DMS153 treated with DMSO at 0.1 percent for 48 hours (cell line): Measurements from ENCODE around the gene NPIPA1.
"Not testable (repeated sequence)": the region's sequence is repeated elsewhere in the genome, so short reads cannot be mapped to it uniquely, and the experiment has no call there.

Source experiments
- DNase-seq: peaks from one replicate; lab custom pipeline; 2025; ENCODE audit not compliant: unreplicated experiment; lab: John Stamatoyannopoulos, UW

NPIPA1 gene

GRCh38 chr16:14976971-14977736 is 39.9 kb downstream of the NPIPA1 start:
- not testable (repeated sequence) for DNase-seq

- not testable (repeated sequence) for DNase-seq
These were observed 41.0 kb downstream of the NPIPA1 start for GRCh38 chr16:14978281-14978680.

- DNase-seq = not testable (repeated sequence)
These were observed 41.7 kb downstream of the NPIPA1 start for GRCh38 chr16:14978908-14979307.

- peak; percentile 39 for DNase-seq
These were observed 44.0 kb downstream of the NPIPA1 start for GRCh38 chr16:14981234-14981633.

GRCh38 chr16:14982521-14982920 is 45.3 kb downstream of the NPIPA1 start:
- DNase-seq = not testable (repeated sequence)

GRCh38 chr16:14988092-14988491 is 50.8 kb downstream of the NPIPA1 start:
- not testable (repeated sequence) for DNase-seq

- DNase-seq = not testable (repeated sequence)
These were observed 51.5 kb downstream of the NPIPA1 start for GRCh38 chr16:14988661-14989191.

GRCh38 chr16:14989291-14990281 is 52.3 kb downstream of the NPIPA1 start:
- not testable (repeated sequence) for DNase-seq

GRCh38 chr16:14993277-14994151 is 56.3 kb downstream of the NPIPA1 start:
- DNase-seq = not testable (repeated sequence)

GRCh38 chr16:14996702-14997101 is 59.5 kb downstream of the NPIPA1 start:
- not testable (repeated sequence) for DNase-seq

- not testable (repeated sequence) for DNase-seq
These were observed 61.1 kb downstream of the NPIPA1 start for GRCh38 chr16:14998300-14998699.

GRCh38 chr16:14999845-15000244 is 62.6 kb downstream of the NPIPA1 start:
- not testable (repeated sequence) for DNase-seq
